Fibroblast of skin of scalp (primary cell): Measurements from ENCODE around the gene TM4SF4.

Source experiments
- DNase-seq: peaks from one replicate; pipeline ENCODE4 v3.0.0-alpha.2; 2013

Gene TM4SF4

GRCh38 chr3:149455366-149455765, 19.1 kb upstream of the TM4SF4 start:
- DNase-seq, result no peak

GRCh38 chr3:149455989-149456388, 18.5 kb upstream of the TM4SF4 start:
- DNase-seq, result no peak

GRCh38 chr3:149459491-149460059, 14.9 kb upstream of the TM4SF4 start:
- no peak for DNase-seq

GRCh38 chr3:149460117-149460516, 14.4 kb upstream of the TM4SF4 start:
- DNase-seq, result peak; percentile 31

GRCh38 chr3:149462051-149462450, 12.4 kb upstream of the TM4SF4 start:
- peak; percentile 63 for DNase-seq

GRCh38 chr3:149462581-149463011, 11.9 kb upstream of the TM4SF4 start:
- DNase-seq, result peak; percentile 80

GRCh38 chr3:149463921-149464320, 10.6 kb upstream of the TM4SF4 start:
- DNase-seq, result no peak

GRCh38 chr3:149464542-149465328, 9.8 kb upstream of the TM4SF4 start:
- DNase-seq, result peak; percentile 37

- DNase-seq, result no peak
Observed at GRCh38 chr3:149465351-149465883, 9.1 kb upstream of the TM4SF4 start.

GRCh38 chr3:149466192-149466591, 8.3 kb upstream of the TM4SF4 start:
- peak; percentile 96 for DNase-seq

GRCh38 chr3:149468504-149469212, 5.8 kb upstream of the TM4SF4 start:
- DNase-seq, result no peak

GRCh38 chr3:149470381-149470780, 4.1 kb upstream of the TM4SF4 start:
- no peak for DNase-seq

GRCh38 chr3:149472030-149472797, 2.3 kb upstream of the TM4SF4 start:
- peak; percentile 68 for DNase-seq

GRCh38 chr3:149473357-149474249, 894 bp upstream of the TM4SF4 start:
- peak; percentile 86 for DNase-seq

- DNase-seq, result no peak
Observed at GRCh38 chr3:149475451-149476060, 1.1 kb downstream of the TM4SF4 start.

- no peak for DNase-seq
Observed at GRCh38 chr3:149476225-149476624, 1.7 kb downstream of the TM4SF4 start.

- DNase-seq, result no peak
Observed at GRCh38 chr3:149479621-149480325, 5.3 kb downstream of the TM4SF4 start.

GRCh38 chr3:149480326-149481017, 6.0 kb downstream of the TM4SF4 start:
- DNase-seq, result peak; percentile 84

GRCh38 chr3:149481056-149481455, 6.6 kb downstream of the TM4SF4 start:
- no peak for DNase-seq

GRCh38 chr3:149481491-149481890, 7.0 kb downstream of the TM4SF4 start:
- no peak for DNase-seq
